Gastrocnemius medialis (tissue), 4 donors: ENCODE measurements around the gene THAP2. TPM values are rescaled to one million over a fixed set of nuclear protein-coding genes. Genes with fewer than 3 reads are reported as not detected.
"Not testable (repeated sequence)": the region's sequence is repeated elsewhere in the genome, so short reads cannot be mapped to it uniquely, and the experiment has no call there.

ENCODE experiments used
- ATAC-seq, 2 donors: fragments of 150-250 bp; one replicate each; pipeline ENCODE4 v1.9.1; 2016
- DNase-seq, 2 donors: peaks; one replicate each; pipeline ENCODE4 v3.0.0-alpha.2; 2019
- H3K27ac ChIP-seq, 4 donors: fragments of 200-600 bp; sonication (generic); 1 replicate in 1 of 4; 2 replicates in 3 of 4; pipeline ENCODE4 v1.5.1; 2016 to 2018; ENCODE audit warnings: mild to moderate bottlenecking in 2 of 4, moderate library complexity in 1 of 4
- H3K27me3 ChIP-seq, 3 donors: fragments of 200-600 bp; sonication (generic) in 2 of 3; 1 replicate in 1 of 3; 2 replicates in 2 of 3; pipeline versions ENCODE4 v1.5.1 to v1.6.0; 2016 to 2019; ENCODE audit warnings: mild to moderate bottlenecking in 1 of 3, moderate library complexity in 1 of 3
- H3K36me3 ChIP-seq, 2 donors: fragments of 200-600 bp; sonication (generic) in 1 of 2; one replicate each; pipeline ENCODE4 v1.5.1; 2017 to 2018
- H3K4me1 ChIP-seq, 2 donors: fragments of 200-600 bp; sonication (generic) in 1 of 2; one replicate each; pipeline ENCODE4 v1.5.1; 2016 to 2017; ENCODE audit warnings: mild to moderate bottlenecking in 2 of 2
- H3K4me3 ChIP-seq, 4 donors: fragments of 200-600 bp; sonication (generic) in 3 of 4; 1 replicate in 1 of 4; 2 replicates in 3 of 4; pipeline ENCODE4 v1.5.1; 2016 to 2019; ENCODE audit warnings: mild to moderate bottlenecking in 2 of 4
- H3K9me3 ChIP-seq, 3 donors: fragments of 200-600 bp; sonication (generic) in 2 of 3; 1 replicate in 1 of 3; 2 replicates in 2 of 3; pipeline ENCODE4 v1.5.1; 2016 to 2019
- POLR2A ChIP-seq, 2 donors: fragments of 450-650 bp; IDR thresholded peaks; one replicate each; pipeline ENCODE4 v1.6.1; 2017; ENCODE audit warnings: antibody characterized with exemption in 2 of 2, mild to moderate bottlenecking in 2 of 2, moderate library complexity in 2 of 2
- in situ Hi-C, 4 donors: fragments of 200-750 bp; cut with MboI; loops; one replicate each; pipeline versions ENCODE4 v1.15.0 to v1.8.0; 2017; ENCODE audit warnings: low sequenced_read_pairs in 4 of 4
- intact Hi-C: fragments of 100-400 bp; cut with DNase I; formaldehyde crosslinking; loops from one replicate; pipeline ENCODE4 v1.15.1; 2023; ENCODE audit warnings: low total_unique reads
- total RNA-seq, 4 donors: library from RNA; depleted of rRNA; stranded (reverse); fragments of >200 nt; gene quantifications; one replicate each; pipeline versions ENCODE4 v1.1.0 to v1.2.3, GENCODE V29; 2016
- TF ChIP-seq, protein P1 (sequence below), 5 experiments: fragments of 450-650 bp in 3 of 5; fragments of 200-600 bp in 2 of 5; sonication (generic) in 2 of 5; IDR thresholded peaks in 4 of 5; conservative IDR thresholded peaks in 1 of 5; 1 replicate in 4 of 5; 2 replicates in 1 of 5; pipeline ENCODE4 v1.5.1; 2016 to 2019; ENCODE audit warnings: antibody characterized with exemption in 5 of 5, mild to moderate bottlenecking in 3 of 5, moderate library complexity in 3 of 5

The THAP2 gene
- total RNA-seq, 4 donors from 2014 or later: 0.93 to 6.6 (median 3.2) TPM

GRCh38 chr12:71694099-71694820 is 30.2 kb downstream of the THAP2 start:
- DNase-seq (no peak), ATAC-seq (peak; percentile 63 to 70)
- H3K27ac ChIP-seq: peak overlapping the region; percentile 47 to 72 (median 60)
- no peak overlapping the region for H3K4me3 ChIP-seq
- no peaks in the 10 kb centered on the region for H3K27me3 ChIP-seq
- intact Hi-C loops: no loop called here
- H3K36me3 ChIP-seq: peaks cover 0 to 34% of the 10 kb centered on the region in 2 donors
- TF ChIP-seq POLR2A (IDR thresholded peaks at IDR 0.05): no peak
- TF ChIP-seq, protein P1, sequence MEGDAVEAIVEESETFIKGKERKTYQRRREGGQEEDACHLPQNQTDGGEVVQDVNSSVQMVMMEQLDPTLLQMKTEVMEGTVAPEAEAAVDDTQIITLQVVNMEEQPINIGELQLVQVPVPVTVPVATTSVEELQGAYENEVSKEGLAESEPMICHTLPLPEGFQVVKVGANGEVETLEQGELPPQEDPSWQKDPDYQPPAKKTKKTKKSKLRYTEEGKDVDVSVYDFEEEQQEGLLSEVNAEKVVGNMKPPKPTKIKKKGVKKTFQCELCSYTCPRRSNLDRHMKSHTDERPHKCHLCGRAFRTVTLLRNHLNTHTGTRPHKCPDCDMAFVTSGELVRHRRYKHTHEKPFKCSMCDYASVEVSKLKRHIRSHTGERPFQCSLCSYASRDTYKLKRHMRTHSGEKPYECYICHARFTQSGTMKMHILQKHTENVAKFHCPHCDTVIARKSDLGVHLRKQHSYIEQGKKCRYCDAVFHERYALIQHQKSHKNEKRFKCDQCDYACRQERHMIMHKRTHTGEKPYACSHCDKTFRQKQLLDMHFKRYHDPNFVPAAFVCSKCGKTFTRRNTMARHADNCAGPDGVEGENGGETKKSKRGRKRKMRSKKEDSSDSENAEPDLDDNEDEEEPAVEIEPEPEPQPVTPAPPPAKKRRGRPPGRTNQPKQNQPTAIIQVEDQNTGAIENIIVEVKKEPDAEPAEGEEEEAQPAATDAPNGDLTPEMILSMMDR (IDR thresholded peaks at IDR 0.05 in 4 of 5, conservative IDR thresholded peaks at IDR 0.05 in 1 of 5): no peak
- H3K4me1 ChIP-seq: peaks cover 38 to 40% of the 10 kb centered on the region in 2 donors
- no peaks in the 10 kb centered on the region for H3K9me3 ChIP-seq
- in situ Hi-C loops: loop anchor here in 1 of 4 donors (5.0 kb wide), 1 partner anchor 58 kb away; the partner anchor contains the start of gene RAB21

DNA sequence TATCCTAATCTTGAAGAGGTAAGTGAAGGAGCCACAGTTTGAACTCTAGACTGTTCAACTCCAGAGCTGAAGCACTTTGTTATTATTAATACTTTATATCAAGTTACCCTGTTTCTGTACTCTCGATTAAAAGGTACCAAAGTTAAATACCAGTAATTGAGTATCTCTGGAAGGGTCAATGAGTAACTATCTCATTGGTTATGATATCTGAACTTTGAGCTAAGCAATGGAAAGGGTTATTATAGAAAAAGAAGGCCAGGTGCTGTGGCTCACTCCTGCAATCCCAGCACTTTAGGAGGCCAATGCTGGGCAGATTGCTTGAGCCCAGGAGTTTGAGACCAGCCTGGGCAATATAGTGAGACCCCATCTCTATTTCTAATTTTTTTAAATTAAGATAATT is 31.7 kb downstream of the THAP2 start:
- H3K4me1 ChIP-seq: peaks cover 28 to 33% of the 10 kb centered on the region in 2 donors
- DNase-seq (no peak), ATAC-seq (no peak)
- H3K9me3 ChIP-seq: no peaks in the 10 kb centered on the region
- no peak overlapping the region for H3K27ac ChIP-seq
- H3K27me3 ChIP-seq: no peaks in the 10 kb centered on the region
- in situ Hi-C loops (no loop called here), intact Hi-C loops (no loop called here)
- no peak overlapping the region for H3K4me3 ChIP-seq
- peaks cover 0 to 49% of the 10 kb centered on the region in 2 donors for H3K36me3 ChIP-seq
- TF ChIP-seq, protein P1 (IDR thresholded peaks at IDR 0.05 in 4 of 5, conservative IDR thresholded peaks at IDR 0.05 in 1 of 5): no peak
- TF ChIP-seq POLR2A (IDR thresholded peaks at IDR 0.05): no peak

DNA sequence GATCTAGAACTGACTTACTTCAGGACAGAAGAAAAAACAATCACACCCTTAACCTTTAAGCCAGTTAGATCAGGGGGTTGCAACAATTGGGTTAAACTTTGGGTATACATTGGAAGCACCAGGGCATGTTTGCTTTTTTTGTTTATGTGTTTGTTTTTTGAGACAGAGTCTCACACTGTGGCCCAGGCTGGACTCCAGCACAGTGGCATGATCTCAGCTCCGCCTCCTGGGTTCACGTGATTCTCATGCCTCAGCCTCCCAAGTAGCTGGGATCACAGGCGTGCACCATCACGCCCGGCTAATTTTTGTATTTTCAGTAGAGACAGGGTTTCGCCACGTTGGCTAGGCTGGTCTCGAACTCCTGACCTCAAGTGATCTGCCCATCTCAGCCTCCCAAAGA is 38.1 kb downstream of the THAP2 start:
- in situ Hi-C loops: not testable (repeated sequence)

GRCh38 chr12:71702590-71702989 is 38.5 kb downstream of the THAP2 start:
- ATAC-seq: no peak
- H3K27ac ChIP-seq: no peak overlapping the region
- H3K9me3 ChIP-seq: no peaks in the 10 kb centered on the region
- in situ Hi-C loops: no loop called here
- H3K36me3 ChIP-seq: peaks cover 0 to 50% of the 10 kb centered on the region in 2 donors
- intact Hi-C loops: no loop called here
- no peaks in the 10 kb centered on the region for H3K27me3 ChIP-seq
- TF ChIP-seq, protein P1 (IDR thresholded peaks at IDR 0.05 in 4 of 5, conservative IDR thresholded peaks at IDR 0.05 in 1 of 5): no peak
- no peak for TF ChIP-seq POLR2A (IDR thresholded peaks at IDR 0.05)
- no peak for DNase-seq
- no peaks in the 10 kb centered on the region for H3K4me1 ChIP-seq
- no peak overlapping the region for H3K4me3 ChIP-seq

More for the DNA sequence above, 38.1 kb downstream of the THAP2 start:
- ATAC-seq, H3K4me3 ChIP-seq, H3K4me1 ChIP-seq, H3K27ac ChIP-seq, H3K27me3 ChIP-seq, DNase-seq, H3K9me3 ChIP-seq, intact Hi-C loops: not testable (repeated sequence)
- peaks cover 0 to 54% of the 10 kb centered on the region in 2 donors for H3K36me3 ChIP-seq

- H3K27ac ChIP-seq: no peak overlapping the region
- DNase-seq (no peak), ATAC-seq (no peak)
- H3K36me3 ChIP-seq: peaks cover 0 to 44% of the 10 kb centered on the region in 2 donors
- in situ Hi-C loops (no loop called here), intact Hi-C loops (no loop called here)
- no peak overlapping the region for H3K4me3 ChIP-seq
- H3K27me3 ChIP-seq: no peaks in the 10 kb centered on the region
- H3K9me3 ChIP-seq: no peaks in the 10 kb centered on the region
- H3K4me1 ChIP-seq: no peaks in the 10 kb centered on the region
- TF ChIP-seq POLR2A (IDR thresholded peaks at IDR 0.05): no peak
- TF ChIP-seq, protein P1 (IDR thresholded peaks at IDR 0.05 in 4 of 5, conservative IDR thresholded peaks at IDR 0.05 in 1 of 5): no peak
Measured at GRCh38 chr12:71703206-71703605, 39.1 kb downstream of the THAP2 start.
